Stimulated activated CD8-positive, alpha-beta memory T cell treated with anti-CD3 and anti-CD28 coated beads, Interleukin-15, amount 100 ng/mL, for 1 hour (primary cell): ENCODE measurements around the gene IQGAP1.
"Not testable (repeated sequence)": the region's sequence is repeated elsewhere in the genome, so short reads cannot be mapped to it uniquely, and the experiment has no call there.

Source experiments
- DNase-seq: peaks from one replicate; pipeline ENCODE4 v3.0.0-alpha.2; 2020; ENCODE audit warnings: low read depth

The IQGAP1 gene

GRCh38 chr15:90387534-90388461 is at the start of gene IQGAP1:
IQGAP1 (plus strand) TSS chr15:90388242; CDS start chr15:90388342, 100 bp downstream.
- peak; percentile 89 for DNase-seq

DNA sequence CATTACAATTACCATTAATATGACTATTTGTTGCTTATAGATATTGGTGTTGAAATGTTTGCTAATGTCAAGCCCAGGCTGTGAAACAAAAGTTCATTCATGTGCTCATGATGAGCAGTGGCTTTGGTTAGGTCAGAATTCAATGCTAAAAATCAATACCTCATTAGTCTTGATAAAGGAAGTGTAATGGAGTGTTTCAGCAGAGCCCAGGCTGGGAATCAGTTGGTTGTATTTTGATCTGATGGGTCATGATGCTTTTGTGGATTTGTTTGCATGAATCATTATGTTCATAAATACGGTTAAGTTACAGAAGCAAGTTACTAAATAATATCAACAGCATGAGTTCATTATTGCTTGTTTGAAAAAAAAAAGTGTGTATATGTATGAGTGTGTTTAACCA is 49.5 kb upstream of the IQGAP1 start:
- DNase-seq = no peak

GRCh38 chr15:90340345-90340744 is 47.7 kb upstream of the IQGAP1 start:
- DNase-seq = no peak

DNA sequence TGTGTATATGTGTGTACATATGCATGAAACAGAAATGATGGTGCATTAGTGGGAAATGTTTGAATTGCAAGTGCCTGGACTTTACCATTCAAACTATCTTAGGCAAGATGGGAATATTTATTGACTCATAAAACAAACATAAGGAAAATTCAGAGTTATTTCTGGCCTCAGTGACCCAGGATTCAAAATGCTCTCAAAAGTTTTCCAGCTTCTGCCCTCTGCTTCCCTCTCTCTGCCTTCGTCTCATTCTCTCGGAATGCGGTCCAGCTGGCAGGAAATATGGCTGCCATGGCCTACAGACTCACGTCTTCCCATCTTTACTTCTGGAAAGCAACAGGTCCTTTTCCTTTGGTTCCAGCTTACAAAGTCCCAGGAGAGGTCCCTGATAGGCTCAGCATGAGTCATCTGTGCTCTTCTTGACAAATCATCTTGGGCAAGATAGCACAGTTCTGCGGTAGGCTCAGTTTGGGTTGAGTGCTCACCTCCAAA is 44.7 kb upstream of the IQGAP1 start:
- no peak for DNase-seq

DNA sequence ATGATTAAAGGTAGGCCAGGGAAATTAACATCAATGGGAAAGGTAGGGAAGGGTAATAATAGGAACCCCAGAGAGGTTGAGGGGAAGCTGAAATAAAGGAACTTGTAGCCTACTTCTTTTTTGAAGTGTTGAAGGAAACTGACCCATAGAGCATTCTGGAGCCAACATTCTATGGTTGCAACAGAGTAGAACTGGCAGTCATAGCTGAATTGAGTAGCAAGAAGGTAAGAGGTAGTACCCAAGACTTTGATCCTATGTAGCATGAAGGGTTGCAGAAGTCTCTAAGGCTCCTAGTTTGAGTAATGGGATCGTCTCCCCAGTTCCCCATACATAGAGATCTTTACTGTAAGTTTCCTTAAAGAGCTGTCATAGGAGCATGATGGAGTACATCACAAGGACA is 43.4 kb upstream of the IQGAP1 start:
- no peak for DNase-seq

DNA sequence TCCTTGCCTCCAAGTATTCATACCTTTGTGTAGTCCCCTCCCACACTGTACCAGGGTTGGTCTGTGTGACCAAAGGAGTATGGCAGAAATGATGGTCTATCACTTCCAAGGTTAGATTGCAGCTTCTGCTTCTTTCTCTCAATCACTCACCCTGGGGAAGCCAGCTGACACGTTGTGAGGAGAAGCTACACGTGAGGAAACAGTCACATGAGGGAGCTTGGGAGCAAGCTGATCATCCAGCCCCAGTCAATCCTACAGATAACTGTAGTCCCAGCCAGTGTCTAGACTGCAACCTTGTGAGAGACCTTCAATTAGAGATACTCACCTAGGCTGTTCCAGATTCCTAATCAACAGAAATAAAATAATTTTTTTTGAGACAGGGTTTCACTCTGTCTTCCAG is 42.2 kb upstream of the IQGAP1 start:
- DNase-seq = no peak

DNA sequence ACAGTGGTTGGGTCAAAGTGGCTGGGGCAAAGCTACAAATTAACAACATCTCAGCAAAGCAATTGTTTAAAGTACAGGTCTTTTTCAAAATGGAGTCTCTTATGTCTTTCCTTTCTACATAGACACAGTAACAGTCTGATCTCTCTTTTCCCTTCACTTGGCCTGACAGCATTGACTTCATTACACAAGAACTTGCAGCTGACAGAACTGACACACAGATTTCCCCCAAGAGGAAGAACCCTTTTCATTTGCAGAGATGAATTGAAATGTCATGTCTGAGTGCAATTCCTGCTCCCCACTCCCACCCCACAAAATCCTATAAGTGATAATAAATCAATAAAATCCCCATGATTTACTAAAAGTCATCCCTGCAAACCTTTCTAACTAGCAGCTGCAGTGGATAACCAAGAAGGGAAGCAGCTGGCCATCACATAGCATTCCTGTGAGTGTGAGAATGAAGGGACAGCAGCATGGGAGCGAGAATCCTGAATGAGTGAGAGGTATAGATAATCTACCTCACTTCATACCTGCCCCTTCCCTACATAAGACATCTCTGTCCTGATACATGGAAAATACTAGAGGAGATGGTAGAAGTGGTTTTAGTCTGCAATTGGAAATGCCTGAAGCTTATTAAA is 40.5 kb upstream of the IQGAP1 start:
- not testable (repeated sequence) for DNase-seq

- no peak for DNase-seq
Measured at GRCh38 chr15:90348456-90348855, 39.6 kb upstream of the IQGAP1 start.

GRCh38 chr15:90349072-90349471 is 39.0 kb upstream of the IQGAP1 start:
- no peak for DNase-seq

DNA sequence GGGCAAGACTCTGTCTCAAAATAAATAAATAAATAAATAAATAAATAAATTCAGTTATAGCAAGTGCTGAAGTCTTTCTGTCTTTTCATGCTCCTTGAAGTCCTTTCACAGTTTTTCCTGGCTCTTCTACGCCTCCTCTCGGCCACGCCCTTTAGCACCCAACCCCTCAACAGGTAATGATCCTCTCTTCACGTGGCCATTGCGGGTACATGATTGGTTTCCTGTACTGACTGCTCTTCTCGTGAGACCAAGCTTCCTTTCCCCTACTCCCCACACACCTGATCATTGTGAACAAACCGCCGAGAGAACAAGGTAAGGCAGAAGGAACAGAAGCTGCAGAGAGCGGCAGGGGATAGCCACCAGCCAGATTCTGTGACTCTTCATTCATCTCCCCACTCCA is 38.2 kb upstream of the IQGAP1 start:
- no peak for DNase-seq

GRCh38 chr15:90351479-90352106 is 36.4 kb upstream of the IQGAP1 start:
- DNase-seq = no peak

DNA sequence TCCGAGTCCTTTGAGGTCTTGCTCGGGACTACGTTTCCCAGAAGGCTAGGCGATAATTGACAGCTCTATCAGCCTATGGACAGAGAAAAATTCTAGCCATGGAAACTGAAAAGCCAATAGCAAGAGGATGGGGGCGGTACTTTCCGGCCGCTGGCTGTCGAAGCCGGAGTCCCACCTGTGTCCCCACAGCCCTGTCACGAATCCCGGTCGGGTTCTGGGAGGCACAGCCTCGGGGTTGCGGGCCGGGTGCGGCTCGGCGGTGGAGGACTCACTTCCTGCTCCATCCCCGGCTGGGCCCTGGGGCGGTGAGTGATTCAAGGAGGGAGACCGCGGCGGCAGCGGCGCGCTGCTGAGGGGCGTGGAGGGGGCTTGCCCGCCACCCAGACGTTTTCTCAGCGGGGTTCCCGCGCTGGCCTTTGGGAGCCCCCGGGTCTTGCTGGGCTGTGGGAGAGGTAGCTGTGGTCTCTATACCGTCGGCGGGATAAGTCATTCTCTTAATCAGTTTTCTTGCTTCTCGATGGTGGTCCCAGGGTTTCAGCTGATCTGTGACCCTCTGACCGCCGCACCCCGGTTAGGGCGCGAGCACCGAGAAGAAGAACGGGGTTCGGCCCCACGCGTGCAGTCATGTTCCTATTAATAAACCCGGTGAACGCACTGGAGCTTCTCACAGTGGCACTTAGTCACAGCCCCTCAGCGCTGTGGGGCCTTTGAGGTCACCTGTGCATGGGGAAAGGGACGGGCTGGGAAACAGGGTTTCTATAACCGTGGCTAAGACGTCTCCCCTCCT is 35.7 kb upstream of the IQGAP1 start, which contains the start of gene ZNF774:
Gene ZNF774, plus strand, starts transcription at position 178 of the 787 bp plus-strand sequence. CDS start 2,377 bp downstream, outside the sequence.
- DNase-seq = peak; percentile 74

- DNase-seq = no peak
Measured at GRCh38 chr15:90354986-90355385, 33.1 kb upstream of the IQGAP1 start.

- DNase-seq = no peak
Measured at GRCh38 chr15:90358124-90359033, 29.7 kb upstream of the IQGAP1 start.

GRCh38 chr15:90360746-90361145 is 27.3 kb upstream of the IQGAP1 start:
- no peak for DNase-seq

- DNase-seq = no peak
Measured at GRCh38 chr15:90362936-90363212, 25.2 kb upstream of the IQGAP1 start.

DNA sequence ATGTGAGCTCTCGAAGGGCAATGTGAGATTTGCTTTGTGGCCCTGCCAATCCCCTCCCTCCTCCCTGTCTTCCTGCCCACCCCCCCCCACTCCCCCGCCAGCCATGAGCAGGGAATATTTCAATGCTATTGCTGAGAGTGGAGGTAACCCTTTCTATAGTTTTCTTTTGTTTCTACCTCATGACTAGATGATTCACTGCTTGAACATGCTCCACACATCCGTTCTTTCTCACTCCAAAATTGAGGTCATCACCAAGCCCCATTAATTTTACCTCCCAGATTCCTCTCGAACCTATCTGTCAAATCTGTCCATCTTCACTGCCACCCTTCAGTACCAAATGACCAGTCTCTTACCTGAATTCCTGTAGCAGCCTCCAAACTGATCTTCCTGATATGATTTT is 23.8 kb upstream of the IQGAP1 start:
- no peak for DNase-seq

DNA sequence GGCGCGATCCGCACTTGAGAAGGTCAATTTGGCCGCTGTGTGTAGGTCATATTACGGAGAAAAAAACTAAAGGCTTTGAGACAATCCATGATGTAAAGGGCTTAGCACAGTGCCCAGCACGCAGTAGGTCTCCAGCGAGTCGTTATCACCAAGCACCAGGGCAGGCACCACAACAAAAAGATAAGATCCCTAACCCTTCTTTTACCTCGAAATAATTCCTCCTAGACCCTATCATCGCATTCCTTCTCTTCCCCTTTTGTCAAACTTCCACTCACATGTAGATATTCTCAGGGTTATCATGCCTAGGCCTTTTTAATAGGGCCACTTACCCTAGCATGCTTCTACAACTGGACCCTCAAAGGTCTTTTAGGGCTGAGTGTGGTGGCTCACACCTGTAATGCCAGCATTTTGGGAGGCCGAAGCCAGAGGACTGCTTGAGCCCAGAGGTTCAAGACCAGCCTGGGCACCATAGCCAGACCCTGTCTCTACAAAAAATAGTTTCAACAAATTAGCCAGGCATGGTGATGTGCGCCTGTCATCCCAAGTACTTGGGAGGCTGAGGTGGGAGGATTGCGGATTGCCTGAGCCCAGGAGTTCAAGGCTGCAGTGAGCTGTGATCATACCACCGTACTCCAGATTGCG is 22.5 kb upstream of the IQGAP1 start:
- no peak for DNase-seq

DNA sequence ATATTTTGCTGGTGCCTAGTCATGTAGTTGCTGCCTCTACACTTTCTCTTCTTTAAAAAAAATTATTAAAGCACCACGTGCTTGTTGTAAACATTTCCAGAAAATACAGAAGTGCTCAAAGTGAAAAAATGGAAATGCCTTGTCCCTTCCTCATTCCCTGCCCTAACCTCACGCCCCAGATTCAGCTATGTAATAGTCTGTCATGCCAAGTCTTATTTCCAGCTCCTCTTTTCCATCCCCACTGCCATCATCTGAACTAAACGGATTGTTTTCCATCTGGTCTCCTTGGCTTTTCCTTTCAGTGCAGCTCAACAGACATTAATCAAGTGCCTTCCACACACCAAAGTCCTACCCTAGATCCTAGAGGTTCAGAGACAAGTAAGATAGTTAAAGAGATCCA is 20.5 kb upstream of the IQGAP1 start:
- no peak for DNase-seq

GRCh38 chr15:90375071-90375470 is 13.0 kb upstream of the IQGAP1 start:
- DNase-seq = no peak
